ENCODE measurements around the gene KCP.

The KCP gene

DNA sequence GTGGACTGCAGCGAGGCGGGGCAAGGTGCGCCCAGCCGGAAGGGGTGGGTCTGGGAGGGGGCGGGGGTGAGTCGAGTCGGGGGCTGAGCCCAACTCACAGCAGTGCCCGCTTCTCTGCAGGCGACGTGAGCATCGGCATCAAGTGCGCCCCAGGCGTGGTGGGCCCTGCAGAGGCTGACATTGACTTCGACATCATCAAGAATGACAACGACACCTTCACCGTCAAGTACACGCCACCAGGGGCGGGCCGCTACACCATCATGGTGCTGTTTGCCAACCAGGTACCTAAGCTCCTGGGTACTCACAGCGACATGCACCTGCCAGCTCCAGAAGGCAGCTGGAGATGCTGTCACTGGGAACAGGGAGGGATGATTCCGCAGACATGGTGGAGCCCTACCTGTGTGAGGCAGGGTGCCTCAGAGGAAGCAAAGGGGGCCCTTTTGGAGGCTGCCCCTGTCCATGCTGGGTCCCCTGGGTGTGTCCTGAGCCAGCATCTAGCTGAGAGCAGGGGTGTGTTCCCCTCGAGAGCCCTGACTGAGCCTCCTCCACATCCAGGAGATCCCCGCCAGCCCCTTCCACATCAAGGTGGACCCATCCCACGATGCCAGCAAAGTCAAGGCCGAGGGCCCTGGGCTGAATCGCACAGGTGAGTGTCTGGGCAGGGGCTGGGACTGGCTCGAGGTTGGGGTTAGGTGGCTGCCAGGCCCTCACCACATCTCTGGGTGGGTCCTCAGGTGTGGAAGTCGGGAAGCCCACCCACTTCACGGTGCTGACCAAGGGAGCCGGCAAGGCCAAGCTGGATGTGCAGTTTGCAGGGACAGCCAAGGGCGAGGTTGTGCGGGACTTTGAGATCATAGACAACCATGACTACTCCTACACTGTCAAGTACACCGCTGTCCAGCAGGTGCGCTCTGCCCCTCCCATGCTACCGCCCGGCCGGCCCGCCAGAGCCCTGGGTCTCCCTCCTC, 67.6 kb downstream of the KCP start:
- TF ChIP-seq FOXM1 (IDR thresholded peaks at IDR 0.05; ENCODE audit: borderline replicate concordance, low read depth) (no peak), TAF1 (IDR thresholded peaks at IDR 0.05; ENCODE audit: low read depth) (no peak), CREB1 (IDR thresholded peaks at IDR 0.05; ENCODE audit: low read depth) (no peak), CEBPB (IDR thresholded peaks at IDR 0.05) (no peak), EGR1 (IDR thresholded peaks at IDR 0.05) (no peak), ZBTB7A (IDR thresholded peaks at IDR 0.05; ENCODE audit: low read depth) (no peak), EP300 (IDR thresholded peaks at IDR 0.05; ENCODE audit: borderline replicate concordance) (no peak), TEAD4 (IDR thresholded peaks at IDR 0.05) (no peak)
- TF ChIP-seq, protein P1, sequence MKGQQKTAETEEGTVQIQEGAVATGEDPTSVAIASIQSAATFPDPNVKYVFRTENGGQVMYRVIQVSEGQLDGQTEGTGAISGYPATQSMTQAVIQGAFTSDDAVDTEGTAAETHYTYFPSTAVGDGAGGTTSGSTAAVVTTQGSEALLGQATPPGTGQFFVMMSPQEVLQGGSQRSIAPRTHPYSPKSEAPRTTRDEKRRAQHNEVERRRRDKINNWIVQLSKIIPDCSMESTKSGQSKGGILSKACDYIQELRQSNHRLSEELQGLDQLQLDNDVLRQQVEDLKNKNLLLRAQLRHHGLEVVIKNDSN (IDR thresholded peaks at IDR 0.05), result no peak

DNA sequence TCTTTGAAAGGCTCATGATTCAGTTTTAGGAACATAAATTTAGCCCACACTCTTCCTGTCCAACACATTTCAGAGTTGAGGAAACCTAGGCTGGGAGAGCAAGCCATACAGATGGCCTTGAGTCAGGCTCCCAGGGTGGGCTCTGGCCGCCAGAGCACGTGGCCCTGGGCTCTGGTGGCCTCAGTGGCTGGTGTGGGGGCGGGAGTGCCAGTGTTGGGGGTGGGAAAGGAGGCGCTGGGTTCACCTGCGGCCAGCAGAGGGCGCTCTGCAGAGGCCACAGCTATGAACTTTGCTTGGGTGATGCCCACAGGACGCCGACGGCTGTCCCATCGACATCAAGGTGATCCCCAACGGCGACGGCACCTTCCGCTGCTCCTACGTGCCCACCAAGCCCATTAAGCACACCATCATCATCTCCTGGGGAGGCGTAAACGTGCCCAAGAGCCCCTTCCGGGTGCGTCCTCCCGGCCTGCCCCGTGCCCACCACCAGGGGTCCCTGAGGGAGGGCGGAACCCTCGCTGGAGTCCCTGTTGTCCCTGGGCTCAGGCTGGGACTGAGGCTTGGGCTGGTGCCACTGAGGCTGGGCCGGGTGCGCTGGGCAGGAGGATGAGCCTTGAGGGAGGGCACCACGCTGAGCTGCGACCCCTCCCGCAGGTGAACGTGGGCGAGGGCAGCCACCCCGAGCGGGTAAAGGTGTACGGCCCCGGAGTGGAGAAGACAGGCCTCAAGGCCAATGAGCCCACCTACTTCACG, 68.4 kb downstream of the KCP start:
- TF ChIP-seq ZBTB7A (IDR thresholded peaks at IDR 0.05; ENCODE audit: low read depth) (no peak), TAF1 (IDR thresholded peaks at IDR 0.05; ENCODE audit: low read depth) (no peak), CEBPB (IDR thresholded peaks at IDR 0.05) (no peak), FOXM1 (IDR thresholded peaks at IDR 0.05; ENCODE audit: borderline replicate concordance, low read depth) (no peak), TEAD4 (IDR thresholded peaks at IDR 0.05) (no peak), NFIC (IDR thresholded peaks at IDR 0.05) (no peak), EGR1 (IDR thresholded peaks at IDR 0.05) (peak; percentile 61), TCF12 (IDR thresholded peaks at IDR 0.05; ENCODE audit: low read depth) (no peak), YY1 (IDR thresholded peaks at IDR 0.05; ENCODE audit: low read depth) (no peak), RAD21 (IDR thresholded peaks at IDR 0.05; ENCODE audit: low read depth) (peak; percentile 49), EP300 (IDR thresholded peaks at IDR 0.05; ENCODE audit: borderline replicate concordance) (no peak), CREB1 (IDR thresholded peaks at IDR 0.05; ENCODE audit: low read depth) (no peak)
- TF ChIP-seq, protein P1 (IDR thresholded peaks at IDR 0.05), result peak; percentile 49
- TF ChIP-seq, protein P2, sequence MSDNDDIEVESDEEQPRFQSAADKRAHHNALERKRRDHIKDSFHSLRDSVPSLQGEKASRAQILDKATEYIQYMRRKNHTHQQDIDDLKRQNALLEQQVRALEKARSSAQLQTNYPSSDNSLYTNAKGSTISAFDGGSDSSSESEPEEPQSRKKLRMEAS (IDR thresholded peaks at IDR 0.05), result peak; percentile 64
- TF ChIP-seq, protein P3, sequence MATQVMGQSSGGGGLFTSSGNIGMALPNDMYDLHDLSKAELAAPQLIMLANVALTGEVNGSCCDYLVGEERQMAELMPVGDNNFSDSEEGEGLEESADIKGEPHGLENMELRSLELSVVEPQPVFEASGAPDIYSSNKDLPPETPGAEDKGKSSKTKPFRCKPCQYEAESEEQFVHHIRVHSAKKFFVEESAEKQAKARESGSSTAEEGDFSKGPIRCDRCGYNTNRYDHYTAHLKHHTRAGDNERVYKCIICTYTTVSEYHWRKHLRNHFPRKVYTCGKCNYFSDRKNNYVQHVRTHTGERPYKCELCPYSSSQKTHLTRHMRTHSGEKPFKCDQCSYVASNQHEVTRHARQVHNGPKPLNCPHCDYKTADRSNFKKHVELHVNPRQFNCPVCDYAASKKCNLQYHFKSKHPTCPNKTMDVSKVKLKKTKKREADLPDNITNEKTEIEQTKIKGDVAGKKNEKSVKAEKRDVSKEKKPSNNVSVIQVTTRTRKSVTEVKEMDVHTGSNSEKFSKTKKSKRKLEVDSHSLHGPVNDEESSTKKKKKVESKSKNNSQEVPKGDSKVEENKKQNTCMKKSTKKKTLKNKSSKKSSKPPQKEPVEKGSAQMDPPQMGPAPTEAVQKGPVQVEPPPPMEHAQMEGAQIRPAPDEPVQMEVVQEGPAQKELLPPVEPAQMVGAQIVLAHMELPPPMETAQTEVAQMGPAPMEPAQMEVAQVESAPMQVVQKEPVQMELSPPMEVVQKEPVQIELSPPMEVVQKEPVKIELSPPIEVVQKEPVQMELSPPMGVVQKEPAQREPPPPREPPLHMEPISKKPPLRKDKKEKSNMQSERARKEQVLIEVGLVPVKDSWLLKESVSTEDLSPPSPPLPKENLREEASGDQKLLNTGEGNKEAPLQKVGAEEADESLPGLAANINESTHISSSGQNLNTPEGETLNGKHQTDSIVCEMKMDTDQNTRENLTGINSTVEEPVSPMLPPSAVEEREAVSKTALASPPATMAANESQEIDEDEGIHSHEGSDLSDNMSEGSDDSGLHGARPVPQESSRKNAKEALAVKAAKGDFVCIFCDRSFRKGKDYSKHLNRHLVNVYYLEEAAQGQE (IDR thresholded peaks at IDR 0.05; ENCODE audit: low read depth), result no peak

DNA sequence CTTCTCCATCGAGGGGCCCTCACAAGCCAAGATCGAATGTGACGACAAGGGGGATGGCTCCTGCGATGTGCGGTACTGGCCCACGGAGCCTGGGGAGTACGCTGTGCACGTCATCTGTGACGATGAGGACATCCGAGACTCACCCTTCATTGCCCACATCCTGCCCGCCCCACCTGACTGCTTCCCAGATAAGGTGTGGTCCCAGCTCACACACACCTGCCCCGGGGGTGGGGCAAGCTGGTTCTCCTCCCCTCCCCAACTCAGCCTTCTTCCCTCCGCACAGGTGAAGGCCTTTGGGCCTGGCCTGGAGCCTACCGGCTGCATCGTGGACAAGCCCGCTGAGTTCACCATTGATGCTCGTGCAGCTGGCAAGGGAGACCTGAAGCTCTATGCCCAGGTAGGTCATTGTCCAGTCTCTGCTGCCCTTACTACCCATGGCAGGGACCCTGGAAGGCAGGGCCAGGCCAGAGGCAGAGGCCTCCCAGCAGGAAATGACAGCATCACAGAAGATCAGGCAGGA, 69.3 kb downstream of the KCP start:
- TF ChIP-seq, protein P1 (IDR thresholded peaks at IDR 0.05), result no peak
- no peak for TF ChIP-seq CREB1 (IDR thresholded peaks at IDR 0.05; ENCODE audit: low read depth)
- no peak for TF ChIP-seq TAF1 (IDR thresholded peaks at IDR 0.05; ENCODE audit: low read depth)
- no peak for TF ChIP-seq YY1 (IDR thresholded peaks at IDR 0.05; ENCODE audit: low read depth)

DNA sequence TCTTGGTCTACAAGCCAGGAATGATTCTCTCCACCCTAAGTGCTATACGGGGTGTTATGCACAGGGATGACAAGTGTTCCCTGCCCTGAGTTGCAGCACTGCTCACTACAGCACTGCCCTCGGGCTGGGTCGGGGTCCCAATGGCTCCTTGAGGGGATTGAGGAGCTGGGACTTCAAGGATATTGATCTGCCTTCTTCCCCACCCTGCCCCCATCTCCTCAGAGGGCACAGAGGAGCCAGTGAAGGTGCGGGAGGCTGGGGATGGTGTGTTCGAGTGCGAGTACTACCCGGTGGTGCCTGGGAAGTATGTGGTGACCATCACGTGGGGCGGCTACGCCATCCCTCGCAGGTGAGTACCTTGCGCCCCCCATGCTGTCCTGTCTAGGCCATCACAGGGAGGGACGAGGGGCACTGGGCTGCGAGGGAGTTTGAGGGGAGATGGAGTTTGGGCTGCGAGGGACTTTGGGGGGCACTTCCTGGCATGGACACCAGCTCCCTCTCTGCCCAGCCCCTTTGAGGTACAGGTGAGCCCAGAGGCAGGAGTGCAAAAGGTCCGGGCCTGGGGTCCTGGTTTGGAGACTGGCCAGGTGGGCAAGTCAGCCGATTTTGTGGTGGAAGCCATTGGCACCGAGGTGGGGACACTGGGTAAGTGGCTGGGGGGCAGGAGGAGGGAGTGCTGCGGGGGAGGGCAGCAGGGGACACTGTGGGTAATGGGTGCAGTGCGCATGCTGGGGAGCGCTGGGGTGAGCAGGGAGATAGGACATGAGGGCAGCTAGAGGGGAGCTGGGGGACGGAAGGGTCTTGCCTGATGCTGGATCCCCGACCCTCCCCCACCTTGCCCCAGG, 70.0 kb downstream of the KCP start:
- TF ChIP-seq CEBPB (IDR thresholded peaks at IDR 0.05) (no peak), EGR1 (IDR thresholded peaks at IDR 0.05) (no peak), FOXM1 (IDR thresholded peaks at IDR 0.05; ENCODE audit: borderline replicate concordance, low read depth) (no peak), ZBTB7A (IDR thresholded peaks at IDR 0.05; ENCODE audit: low read depth) (no peak), CREB1 (IDR thresholded peaks at IDR 0.05; ENCODE audit: low read depth) (no peak), TCF12 (IDR thresholded peaks at IDR 0.05; ENCODE audit: low read depth) (no peak)

DNA sequence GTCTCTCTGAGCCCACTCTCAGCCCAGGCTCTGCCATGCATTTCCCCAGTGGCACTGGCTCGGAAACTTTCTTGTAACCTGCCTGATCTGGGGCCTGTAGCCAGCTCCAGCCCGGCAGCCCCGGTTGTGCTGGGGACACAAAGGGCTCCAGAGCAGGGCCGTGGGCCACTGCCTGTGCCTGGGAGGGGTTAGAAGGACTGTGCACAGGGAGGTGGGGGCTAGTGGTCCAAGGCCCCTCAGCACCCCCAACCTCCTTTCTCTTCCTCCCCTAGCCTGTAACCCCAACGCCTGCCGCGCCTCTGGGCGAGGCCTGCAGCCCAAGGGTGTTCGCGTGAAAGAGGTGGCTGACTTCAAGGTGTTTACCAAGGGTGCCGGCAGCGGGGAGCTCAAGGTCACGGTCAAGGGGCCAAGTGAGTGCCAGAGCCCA, 70.7 kb downstream of the KCP start:
- TF ChIP-seq CEBPB (IDR thresholded peaks at IDR 0.05) (no peak), CREB1 (IDR thresholded peaks at IDR 0.05; ENCODE audit: low read depth) (no peak), TAF1 (IDR thresholded peaks at IDR 0.05; ENCODE audit: low read depth) (no peak), FOXM1 (IDR thresholded peaks at IDR 0.05; ENCODE audit: borderline replicate concordance, low read depth) (no peak), EGR1 (IDR thresholded peaks at IDR 0.05) (no peak), TCF12 (IDR thresholded peaks at IDR 0.05; ENCODE audit: low read depth) (no peak), ZBTB7A (IDR thresholded peaks at IDR 0.05; ENCODE audit: low read depth) (no peak), TEAD4 (IDR thresholded peaks at IDR 0.05) (no peak), RAD21 (IDR thresholded peaks at IDR 0.05; ENCODE audit: low read depth) (no peak), EP300 (IDR thresholded peaks at IDR 0.05; ENCODE audit: borderline replicate concordance) (no peak), NFIC (IDR thresholded peaks at IDR 0.05) (no peak), YY1 (IDR thresholded peaks at IDR 0.05; ENCODE audit: low read depth) (no peak)
- TF ChIP-seq, protein P3 (IDR thresholded peaks at IDR 0.05; ENCODE audit: low read depth), result no peak
- TF ChIP-seq, protein P1 (IDR thresholded peaks at IDR 0.05), result no peak
- TF ChIP-seq, protein P2 (IDR thresholded peaks at IDR 0.05), result no peak
